Measurements from ENCODE around the gene SKA3. TPM values are rescaled to one million over a fixed set of nuclear protein-coding genes. Genes with fewer than 3 reads are reported as not detected.

The SKA3 gene
- total and polyA plus RNA-seq, 2 of the 13 experiments (the other 11 are each of a cell fraction or from before 2014, with no cell fraction given), result 7.2 to 10.8 TPM

DNA sequence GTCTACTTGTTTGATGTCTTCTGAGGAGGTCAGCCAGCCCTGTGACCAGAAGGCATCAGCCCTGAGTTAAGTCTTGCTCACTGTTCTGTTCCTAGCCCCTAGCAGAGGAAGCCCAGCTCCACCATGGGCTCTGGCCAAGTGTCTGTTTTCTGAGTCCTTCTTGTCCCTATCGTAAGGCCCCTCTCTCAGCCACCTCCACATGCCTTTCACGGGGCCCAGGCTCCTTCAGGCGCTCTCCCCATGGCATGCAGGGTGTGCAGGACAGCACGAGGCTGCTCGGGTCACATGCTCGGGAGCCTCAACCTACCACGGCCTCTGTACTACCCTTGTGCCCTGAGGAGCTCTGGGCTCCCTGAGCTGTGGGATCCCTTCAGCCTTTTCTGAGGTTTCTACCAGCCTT, 67.2 kb downstream of the SKA3 start (continued):
- TF ChIP-seq, protein P1, sequence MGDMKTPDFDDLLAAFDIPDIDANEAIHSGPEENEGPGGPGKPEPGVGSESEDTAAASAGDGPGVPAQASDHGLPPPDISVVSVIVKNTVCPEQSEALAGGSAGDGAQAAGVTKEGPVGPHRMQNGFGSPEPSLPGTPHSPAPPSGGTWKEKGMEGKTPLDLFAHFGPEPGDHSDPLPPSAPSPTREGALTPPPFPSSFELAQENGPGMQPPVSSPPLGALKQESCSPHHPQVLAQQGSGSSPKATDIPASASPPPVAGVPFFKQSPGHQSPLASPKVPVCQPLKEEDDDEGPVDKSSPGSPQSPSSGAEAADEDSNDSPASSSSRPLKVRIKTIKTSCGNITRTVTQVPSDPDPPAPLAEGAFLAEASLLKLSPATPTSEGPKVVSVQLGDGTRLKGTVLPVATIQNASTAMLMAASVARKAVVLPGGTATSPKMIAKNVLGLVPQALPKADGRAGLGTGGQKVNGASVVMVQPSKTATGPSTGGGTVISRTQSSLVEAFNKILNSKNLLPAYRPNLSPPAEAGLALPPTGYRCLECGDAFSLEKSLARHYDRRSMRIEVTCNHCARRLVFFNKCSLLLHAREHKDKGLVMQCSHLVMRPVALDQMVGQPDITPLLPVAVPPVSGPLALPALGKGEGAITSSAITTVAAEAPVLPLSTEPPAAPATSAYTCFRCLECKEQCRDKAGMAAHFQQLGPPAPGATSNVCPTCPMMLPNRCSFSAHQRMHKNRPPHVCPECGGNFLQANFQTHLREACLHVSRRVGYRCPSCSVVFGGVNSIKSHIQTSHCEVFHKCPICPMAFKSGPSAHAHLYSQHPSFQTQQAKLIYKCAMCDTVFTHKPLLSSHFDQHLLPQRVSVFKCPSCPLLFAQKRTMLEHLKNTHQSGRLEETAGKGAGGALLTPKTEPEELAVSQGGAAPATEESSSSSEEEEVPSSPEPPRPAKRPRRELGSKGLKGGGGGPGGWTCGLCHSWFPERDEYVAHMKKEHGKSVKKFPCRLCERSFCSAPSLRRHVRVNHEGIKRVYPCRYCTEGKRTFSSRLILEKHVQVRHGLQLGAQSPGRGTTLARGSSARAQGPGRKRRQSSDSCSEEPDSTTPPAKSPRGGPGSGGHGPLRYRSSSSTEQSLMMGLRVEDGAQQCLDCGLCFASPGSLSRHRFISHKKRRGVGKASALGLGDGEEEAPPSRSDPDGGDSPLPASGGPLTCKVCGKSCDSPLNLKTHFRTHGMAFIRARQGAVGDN (CRISPR knock-in tag; IDR thresholded peaks at IDR 0.05), result peak; percentile 88
- TF ChIP-seq TAF15 (IDR thresholded peaks at IDR 0.05; ENCODE audit: low read depth, low read length, poor library complexity, severe bottlenecking) (no peak), MBD4 (IDR thresholded peaks at IDR 0.05; ENCODE audit: borderline replicate concordance, low read length) (no peak), KLF9 (CRISPR knock-in tag; IDR thresholded peaks at IDR 0.05; ENCODE audit: low read depth) (no peak), SP5 (CRISPR knock-in tag; IDR thresholded peaks at IDR 0.05; ENCODE audit: borderline replicate concordance, low read depth) (no peak), RELA (CRISPR knock-in tag; IDR thresholded peaks at IDR 0.05) (no peak), ATF7 (IDR thresholded peaks at IDR 0.05) (no peak), ATF7 (CRISPR knock-in tag; IDR thresholded peaks at IDR 0.05) (no peak), JUN (CRISPR knock-in tag; IDR thresholded peaks at IDR 0.05) (no peak), ADNP (CRISPR knock-in tag; IDR thresholded peaks at IDR 0.05) (no peak), ZMYM2 (CRISPR knock-in tag; IDR thresholded peaks at IDR 0.05) (0 out of 2 replicates have a peak, but pooled peaks have one; percentile 46), ZNF205 (CRISPR knock-in tag; IDR thresholded peaks at IDR 0.05) (no peak), ZNF20 (CRISPR knock-in tag; IDR thresholded peaks at IDR 0.05) (no peak), ZBTB8A (CRISPR knock-in tag; IDR thresholded peaks at IDR 0.05; ENCODE audit: borderline replicate concordance, low read depth) (no peak), ZNF260 (CRISPR knock-in tag; IDR thresholded peaks at IDR 0.05; ENCODE audit: borderline replicate concordance, low read depth) (no peak), NR3C1 (CRISPR knock-in tag; IDR thresholded peaks at IDR 0.05) (no peak)
- TF ChIP-seq, protein P2, sequence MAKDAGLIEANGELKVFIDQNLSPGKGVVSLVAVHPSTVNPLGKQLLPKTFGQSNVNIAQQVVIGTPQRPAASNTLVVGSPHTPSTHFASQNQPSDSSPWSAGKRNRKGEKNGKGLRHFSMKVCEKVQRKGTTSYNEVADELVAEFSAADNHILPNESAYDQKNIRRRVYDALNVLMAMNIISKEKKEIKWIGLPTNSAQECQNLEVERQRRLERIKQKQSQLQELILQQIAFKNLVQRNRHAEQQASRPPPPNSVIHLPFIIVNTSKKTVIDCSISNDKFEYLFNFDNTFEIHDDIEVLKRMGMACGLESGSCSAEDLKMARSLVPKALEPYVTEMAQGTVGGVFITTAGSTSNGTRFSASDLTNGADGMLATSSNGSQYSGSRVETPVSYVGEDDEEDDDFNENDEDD (CRISPR knock-in tag; IDR thresholded peaks at IDR 0.05; ENCODE audit: borderline replicate concordance), result peak; percentile 38; the same call in 1 of the 2 replicates
- TF ChIP-seq, protein P3, sequence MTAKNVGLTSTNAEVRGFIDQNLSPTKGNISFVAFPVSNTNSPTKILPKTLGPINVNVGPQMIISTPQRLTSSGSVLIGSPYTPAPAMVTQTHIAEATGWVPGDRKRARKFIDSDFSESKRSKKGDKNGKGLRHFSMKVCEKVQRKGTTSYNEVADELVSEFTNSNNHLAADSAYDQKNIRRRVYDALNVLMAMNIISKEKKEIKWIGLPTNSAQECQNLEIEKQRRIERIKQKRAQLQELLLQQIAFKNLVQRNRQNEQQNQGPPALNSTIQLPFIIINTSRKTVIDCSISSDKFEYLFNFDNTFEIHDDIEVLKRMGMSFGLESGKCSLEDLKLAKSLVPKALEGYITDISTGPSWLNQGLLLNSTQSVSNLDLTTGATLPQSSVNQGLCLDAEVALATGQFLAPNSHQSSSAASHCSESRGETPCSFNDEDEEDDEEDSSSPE (CRISPR knock-in tag; IDR thresholded peaks at IDR 0.05), result 0 out of 2 replicates have a peak, but pooled peaks have one; percentile 31
- TF ChIP-seq, protein P4, sequence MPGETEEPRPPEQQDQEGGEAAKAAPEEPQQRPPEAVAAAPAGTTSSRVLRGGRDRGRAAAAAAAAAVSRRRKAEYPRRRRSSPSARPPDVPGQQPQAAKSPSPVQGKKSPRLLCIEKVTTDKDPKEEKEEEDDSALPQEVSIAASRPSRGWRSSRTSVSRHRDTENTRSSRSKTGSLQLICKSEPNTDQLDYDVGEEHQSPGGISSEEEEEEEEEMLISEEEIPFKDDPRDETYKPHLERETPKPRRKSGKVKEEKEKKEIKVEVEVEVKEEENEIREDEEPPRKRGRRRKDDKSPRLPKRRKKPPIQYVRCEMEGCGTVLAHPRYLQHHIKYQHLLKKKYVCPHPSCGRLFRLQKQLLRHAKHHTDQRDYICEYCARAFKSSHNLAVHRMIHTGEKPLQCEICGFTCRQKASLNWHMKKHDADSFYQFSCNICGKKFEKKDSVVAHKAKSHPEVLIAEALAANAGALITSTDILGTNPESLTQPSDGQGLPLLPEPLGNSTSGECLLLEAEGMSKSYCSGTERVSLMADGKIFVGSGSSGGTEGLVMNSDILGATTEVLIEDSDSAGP (CRISPR knock-in tag; IDR thresholded peaks at IDR 0.05; ENCODE audit: borderline replicate concordance), result 0 out of 2 replicates have a peak, but pooled peaks have one; percentile 17
